GM12873 (cell line): ENCODE results near the gene LMNA.

Source experiments
- TF ChIP-seq, protein P1 (sequence below): IDR thresholded peaks from 2 replicates; pipeline ENCODE4 v1.5.1; 2012; ENCODE audit warnings: low read depth, mild to moderate bottlenecking, moderate library complexity, low read length, control low read depth; ENCODE audit not compliant: insufficient read depth; ENCODE audit errors: missing control alignments

LMNA gene

DNA sequence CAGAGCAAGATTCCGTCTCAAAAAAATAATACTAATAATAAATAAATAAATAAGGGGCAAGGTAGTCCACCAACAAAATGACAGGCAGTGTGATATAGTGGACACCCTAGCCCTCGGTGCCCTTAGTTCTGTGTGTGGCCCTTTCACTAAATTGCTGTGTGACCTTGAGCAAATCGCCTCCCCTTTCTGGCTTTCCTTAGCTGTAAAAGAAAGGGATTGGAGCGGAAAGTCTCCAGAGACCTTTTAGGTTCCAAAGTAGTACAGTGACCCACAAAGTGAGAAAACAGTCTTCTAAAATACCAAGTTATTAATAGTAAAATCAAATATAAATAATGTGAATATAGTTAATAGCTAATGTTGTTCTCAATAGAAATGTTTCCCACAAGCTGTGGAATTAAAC, 7.6 kb downstream of the LMNA start:
- TF ChIP-seq, protein P1, sequence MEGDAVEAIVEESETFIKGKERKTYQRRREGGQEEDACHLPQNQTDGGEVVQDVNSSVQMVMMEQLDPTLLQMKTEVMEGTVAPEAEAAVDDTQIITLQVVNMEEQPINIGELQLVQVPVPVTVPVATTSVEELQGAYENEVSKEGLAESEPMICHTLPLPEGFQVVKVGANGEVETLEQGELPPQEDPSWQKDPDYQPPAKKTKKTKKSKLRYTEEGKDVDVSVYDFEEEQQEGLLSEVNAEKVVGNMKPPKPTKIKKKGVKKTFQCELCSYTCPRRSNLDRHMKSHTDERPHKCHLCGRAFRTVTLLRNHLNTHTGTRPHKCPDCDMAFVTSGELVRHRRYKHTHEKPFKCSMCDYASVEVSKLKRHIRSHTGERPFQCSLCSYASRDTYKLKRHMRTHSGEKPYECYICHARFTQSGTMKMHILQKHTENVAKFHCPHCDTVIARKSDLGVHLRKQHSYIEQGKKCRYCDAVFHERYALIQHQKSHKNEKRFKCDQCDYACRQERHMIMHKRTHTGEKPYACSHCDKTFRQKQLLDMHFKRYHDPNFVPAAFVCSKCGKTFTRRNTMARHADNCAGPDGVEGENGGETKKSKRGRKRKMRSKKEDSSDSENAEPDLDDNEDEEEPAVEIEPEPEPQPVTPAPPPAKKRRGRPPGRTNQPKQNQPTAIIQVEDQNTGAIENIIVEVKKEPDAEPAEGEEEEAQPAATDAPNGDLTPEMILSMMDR = no peak

DNA sequence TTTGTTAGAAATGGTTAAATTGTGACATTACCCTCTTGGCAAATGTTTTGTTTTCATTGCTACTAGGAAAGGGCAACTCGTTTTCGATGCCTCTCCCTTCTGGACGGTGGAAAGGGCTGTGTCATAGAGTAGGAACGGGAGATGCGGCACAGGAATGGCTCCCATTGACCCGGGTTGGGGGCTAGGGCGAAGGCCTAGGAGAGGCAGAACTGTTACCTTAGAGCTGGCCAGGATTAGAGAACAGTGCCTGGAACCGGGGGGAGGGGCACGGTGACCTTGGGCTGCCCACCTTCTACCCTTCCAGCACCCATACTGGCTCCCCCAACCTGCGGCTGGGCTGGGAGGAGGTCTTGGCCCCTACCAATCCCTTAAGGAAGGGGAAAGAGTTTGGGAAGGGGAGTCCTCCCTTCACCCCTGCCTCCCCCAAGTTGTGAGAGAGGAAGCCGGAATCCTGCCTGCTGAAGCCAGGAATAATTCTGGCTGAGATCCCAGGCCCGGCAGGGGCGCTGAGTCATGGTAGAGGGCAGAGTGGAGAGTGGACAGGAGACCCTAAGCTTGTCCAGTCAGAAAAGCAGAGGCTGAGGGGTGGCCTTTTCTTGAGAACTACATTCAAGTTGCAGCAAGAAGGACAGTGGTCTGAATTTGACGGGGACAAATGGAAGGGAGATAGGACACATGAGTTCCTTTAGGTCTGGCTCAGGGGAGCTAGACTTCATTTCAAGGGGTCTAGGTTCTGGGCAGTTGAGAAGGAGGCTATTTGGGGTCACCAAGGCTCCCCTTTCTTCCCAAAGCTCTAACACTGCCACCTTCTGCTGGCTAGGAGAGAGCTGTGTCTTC, 8.2 kb downstream of the LMNA start:
- TF ChIP-seq, protein P1 = no peak

DNA sequence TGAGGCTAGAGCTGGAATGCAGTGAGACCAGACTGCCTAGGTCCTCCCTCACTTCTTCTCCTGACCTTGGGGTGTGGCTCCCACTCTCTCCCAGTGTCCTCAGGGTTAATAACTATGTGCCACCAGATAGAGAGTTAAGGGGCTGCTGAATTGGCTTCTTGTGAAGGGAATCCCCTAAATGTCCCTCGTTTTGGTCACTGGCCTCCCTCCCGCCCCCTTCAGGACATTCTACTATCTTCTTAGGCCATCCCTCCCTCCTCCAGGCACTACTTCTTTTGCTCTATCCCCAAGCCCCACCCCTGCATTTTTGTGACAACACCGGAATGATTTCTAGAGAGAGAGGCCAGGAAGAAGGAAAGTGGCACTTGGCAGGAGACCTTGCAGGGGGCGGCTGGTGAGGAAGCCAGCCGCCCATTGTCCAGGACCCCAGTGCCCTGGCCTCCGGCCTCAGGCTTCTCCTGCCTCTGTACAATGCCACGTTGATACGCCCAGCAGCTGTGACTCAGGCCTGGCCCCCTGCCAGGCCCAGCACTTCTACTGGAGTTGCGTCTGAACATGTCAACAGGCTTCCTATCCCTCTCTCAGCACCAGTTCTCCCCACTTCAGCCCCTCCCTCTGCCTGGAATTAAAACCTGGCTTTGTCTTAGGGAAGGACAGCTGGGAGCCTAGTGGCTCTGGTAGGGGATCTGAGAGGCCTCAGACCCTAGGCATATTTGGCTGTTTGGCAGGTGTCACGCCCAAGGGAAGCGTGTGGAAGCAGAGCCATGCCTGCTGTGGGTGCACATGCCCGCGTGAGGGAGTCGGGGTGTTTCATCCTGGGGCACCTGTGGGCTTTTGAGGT, 9.1 kb downstream of the LMNA start:
- TF ChIP-seq, protein P1 = peak; percentile 43

DNA sequence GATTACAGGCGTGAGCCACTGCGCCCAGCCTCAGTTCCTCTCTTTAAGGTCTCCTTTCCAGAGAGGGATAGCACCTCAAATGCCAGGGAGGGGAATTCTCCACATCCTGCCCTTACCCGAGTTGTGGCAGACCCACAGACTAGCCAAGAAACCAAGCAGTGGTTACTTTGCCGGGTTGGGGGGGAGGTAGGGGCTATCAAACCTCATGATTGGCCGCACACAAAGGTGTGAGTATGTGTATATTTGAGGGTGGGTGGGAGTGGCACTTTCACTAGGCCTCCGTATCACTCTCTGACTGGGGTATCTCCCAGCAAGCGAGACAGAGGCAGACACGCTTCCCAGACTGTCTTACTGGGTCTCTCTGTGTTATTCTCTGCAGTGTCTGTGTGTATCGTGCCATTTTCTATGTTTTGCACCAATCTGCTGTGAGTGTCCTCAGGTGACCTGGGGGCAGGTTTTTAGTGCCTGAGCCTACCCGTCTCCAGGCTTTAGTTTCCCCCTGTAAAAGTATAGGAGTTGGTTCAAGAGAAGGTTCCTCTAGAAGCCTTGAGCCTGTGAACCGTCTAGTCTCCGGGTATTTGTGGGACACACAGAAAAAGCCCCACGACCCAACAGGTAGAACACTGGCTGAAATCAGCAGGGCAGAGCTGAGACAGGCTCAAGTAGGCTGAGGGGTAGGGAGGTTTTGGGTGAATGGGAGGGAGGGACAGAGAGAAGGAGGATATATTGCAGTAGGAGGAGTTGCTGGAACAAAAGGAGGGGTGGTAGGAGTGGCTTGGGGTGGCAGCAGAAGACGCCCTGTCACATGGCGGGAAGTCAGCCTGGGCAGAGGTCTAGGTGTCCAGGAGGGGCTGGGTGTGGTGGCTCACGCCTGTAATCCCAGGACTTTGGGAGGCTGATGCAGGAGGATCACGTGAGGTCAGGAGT, 10.3 kb downstream of the LMNA start:
- TF ChIP-seq, protein P1 = no peak

DNA sequence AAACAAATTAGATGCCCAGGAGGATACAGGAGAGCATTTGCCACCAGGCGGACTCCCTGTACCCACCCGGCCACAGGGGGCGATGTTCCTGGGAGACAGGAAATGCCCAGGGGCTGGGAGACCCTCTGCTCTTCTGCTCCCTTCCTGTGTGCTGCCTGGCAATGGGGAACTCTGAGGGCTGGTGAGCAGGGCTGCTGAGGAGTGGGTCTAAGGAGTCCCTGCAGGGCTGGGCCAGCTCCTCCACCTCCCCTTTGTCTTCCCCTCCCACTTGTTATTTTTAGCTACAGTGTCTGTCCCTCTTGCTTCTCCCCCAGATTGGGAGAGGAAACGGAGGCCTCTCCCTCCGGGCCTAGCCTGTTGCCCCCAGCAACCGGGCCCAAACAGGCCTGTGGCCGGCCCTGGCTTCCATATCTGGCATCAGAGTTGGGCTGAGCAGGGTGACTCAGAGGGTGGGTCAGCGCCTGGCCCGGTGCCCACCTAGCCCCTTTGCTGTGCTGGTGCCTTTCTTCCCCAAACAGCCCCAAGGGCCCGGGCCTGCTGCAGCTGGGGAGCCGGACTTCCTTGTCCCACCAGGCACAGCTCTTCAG, 11.6 kb downstream of the LMNA start:
- TF ChIP-seq, protein P1 = peak; percentile 60

DNA sequence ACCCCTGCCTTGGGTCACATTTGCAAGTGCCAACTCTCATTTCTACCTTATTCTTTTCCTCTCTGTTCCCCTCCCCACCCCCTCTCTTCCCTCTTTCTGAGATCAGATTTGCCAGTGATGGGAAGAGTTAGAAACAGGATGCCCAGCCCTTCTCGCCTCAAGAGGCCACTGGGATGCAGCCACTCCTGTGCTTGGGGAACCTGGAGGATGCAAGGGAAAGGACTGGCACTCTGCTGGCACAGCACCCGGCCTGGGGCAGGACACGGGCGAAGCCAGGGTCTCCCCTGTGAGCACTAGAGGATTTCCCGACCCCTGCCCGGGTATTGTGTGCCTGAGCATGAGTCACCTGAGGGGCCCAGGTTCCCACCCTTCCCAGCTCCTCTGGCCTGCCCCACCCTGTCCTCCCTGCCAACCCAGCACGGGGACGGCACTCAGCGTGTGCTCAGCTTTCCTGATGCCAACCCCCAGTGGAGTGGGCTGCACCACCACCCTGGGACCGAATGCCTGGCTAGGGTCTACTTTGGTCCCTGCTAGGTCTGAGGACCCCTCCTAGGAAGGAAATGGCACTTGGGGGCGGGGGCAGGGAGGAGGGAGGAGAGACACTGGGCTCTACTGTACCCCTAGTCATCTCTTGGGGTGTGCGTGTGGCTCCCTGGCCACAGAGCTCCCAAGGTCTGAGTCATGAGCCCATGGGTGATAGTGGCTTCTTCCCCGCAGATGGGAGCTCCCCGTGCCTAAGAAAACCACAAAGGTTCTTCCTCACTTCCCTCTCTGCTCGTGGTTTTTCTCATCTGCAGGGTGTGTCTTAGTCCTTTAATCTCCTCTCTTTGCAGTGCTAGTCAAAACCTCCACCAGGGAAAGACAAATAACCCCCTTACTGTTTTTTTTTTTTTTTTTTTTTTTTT, 12.4 kb downstream of the LMNA start:
- TF ChIP-seq, protein P1 = no peak
